Ramos (cell line): ENCODE data around the gene ADGRF4.

Source experiments
- in situ Hi-C: fragments of 300-500 bp; cut with MboI; formaldehyde crosslinking; loops from one replicate; pipeline ENCODE4 v1.14.3; 2022; ENCODE audit warnings: low sequenced_read_pairs; ENCODE audit not compliant: unreplicated experiment

The ADGRF4 gene

DNA sequence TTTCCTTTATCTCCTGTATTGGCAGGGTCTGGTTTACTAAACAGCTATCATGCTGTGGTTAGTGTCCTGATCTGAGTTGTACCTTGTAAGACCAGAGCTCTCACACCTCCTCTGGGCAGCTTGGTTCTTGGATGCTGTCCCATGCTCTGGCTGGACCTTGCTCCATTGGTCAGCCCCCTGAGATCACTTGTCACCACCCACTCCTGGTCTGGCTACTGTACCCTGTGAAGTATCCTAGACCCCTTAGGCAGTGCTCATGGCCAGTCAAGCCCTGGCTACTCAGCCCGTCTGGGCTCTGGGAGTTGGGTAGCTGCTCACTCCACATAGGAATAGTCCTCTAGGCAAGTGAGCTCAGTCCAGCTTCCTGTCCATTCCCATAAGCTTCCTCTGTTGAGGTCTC lies 31.1 kb downstream of the ADGRF4 start:
- in situ Hi-C loops = loop anchor here (25.0 kb wide), 1 partner anchor 317 kb away; no protein-coding TSS in a partner anchor

- in situ Hi-C loops = loop anchor here (25.0 kb wide), 1 partner anchor 322 kb away; no protein-coding TSS in a partner anchor
These were observed 35.6 kb downstream of the ADGRF4 start for GRCh38 chr6:47733879-47734558.

DNA sequence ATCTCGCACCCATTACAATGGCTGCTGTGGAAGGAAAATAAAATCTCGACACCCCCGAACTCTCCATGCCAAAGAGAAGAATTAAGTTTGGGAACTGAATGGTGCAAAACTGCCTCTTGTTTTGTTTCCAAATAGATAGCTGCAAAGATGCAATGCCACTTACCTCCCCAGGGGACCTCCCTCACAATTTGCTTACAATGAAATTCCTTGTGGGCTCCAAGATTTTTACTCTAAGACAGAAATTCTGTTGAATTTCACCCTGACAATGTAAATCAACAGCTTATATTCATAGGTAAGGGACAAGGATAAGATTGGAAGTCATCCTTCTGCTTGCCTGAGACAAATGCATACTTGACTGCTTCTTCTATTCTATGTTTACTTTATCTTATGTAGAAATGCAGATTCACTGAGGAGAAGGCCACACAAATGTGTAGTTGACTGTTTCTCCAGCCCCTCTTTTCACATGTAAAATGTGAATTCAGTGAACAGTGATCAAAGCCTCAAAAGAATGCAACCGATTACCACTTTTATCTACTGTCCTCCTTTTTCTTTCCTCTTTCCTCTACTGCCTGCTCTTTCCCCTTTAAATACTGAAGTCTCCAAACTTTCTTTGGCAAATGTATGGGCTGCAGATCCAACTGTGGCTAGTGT lies 36.6 kb downstream of the ADGRF4 start:
- in situ Hi-C loops = loop anchor here (25.0 kb wide), 1 partner anchor 323 kb away; no protein-coding TSS in a partner anchor

DNA sequence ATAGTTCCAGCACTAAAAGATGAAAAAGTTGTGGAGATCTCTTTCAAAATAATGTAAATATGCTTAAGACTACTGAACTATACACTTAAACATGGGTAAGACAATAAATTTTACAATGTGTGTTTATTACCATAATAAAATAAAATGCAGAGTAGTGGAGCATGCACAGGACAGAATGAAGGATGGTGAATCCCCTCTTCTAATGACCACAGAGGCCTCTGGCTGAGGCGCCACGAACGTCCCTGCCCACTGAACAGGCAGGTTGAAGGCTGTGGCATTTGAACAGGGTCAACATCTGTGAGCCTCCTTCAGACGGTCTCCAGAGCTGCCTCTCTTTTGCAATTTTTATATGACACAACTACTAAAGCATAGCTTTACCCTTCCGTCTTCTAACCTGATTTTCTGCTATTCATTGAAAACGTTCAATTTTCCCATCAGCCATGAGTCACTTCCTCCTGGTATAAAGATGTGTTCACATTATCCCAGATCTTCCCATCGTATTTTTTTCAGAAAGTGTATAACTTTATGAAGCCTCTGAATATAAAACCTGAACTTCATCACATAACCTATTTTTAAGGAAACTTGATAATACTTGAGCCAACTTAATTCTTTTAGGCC lies 37.8 kb downstream of the ADGRF4 start:
- in situ Hi-C loops = loop anchor here (25.0 kb wide), 1 partner anchor 324 kb away; no protein-coding TSS in a partner anchor

GRCh38 chr6:47737406-47737805 lies 39.0 kb downstream of the ADGRF4 start:
- in situ Hi-C loops = loop anchor here (25.0 kb wide), 1 partner anchor 325 kb away; no protein-coding TSS in a partner anchor

- in situ Hi-C loops = loop anchor here (25.0 kb wide), 1 partner anchor 328 kb away; no protein-coding TSS in a partner anchor
These were observed 42.3 kb downstream of the ADGRF4 start for GRCh38 chr6:47740714-47741113.

DNA sequence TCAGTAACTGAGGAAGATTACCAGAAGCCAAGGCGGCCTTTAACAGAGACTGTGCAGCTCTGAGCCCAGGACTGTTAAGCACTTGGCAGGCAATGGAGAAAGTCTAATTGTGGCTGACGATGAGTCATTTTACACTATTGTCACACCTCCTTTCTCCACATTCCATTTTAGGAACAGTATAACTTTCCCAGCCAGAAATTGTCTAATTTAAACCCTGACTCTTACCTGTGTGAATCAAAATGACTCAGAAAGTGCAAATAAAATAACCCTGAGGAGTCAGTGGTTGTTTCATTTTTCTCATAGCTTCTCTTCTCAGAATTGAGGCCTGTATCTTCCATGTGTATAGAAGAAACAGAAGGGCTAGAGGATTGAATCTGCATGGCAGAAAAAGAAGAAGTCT lies 43.4 kb downstream of the ADGRF4 start:
- in situ Hi-C loops = loop anchor here (25.0 kb wide), 1 partner anchor 330 kb away; no protein-coding TSS in a partner anchor

DNA sequence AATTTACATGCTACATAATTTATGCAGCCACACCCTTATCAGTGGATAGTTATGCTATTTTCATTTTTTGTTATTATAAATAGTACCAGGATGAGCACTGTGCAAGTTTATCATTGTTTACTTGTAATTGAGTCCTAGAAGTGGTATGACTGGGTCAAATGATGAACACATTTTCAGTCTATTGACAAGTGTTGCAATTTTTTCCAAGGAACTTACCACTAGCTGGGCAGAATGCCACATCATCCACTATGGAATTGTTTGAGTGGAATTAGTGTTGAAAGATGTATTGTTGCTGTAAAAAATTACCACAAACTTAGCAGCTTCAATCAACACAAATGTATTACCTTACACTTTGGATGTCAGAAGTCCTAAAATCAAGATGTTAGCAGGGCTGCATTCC lies 45.4 kb downstream of the ADGRF4 start:
- in situ Hi-C loops = loop anchor here (25.0 kb wide), 1 partner anchor 331 kb away; no protein-coding TSS in a partner anchor

GRCh38 chr6:47745269-47745668 lies 46.9 kb downstream of the ADGRF4 start:
- in situ Hi-C loops = loop anchor here (25.0 kb wide), 1 partner anchor 333 kb away; no protein-coding TSS in a partner anchor

- in situ Hi-C loops = loop anchor here (25.0 kb wide), 1 partner anchor 337 kb away; no protein-coding TSS in a partner anchor
These were observed 51.4 kb downstream of the ADGRF4 start for GRCh38 chr6:47749757-47750156.

DNA sequence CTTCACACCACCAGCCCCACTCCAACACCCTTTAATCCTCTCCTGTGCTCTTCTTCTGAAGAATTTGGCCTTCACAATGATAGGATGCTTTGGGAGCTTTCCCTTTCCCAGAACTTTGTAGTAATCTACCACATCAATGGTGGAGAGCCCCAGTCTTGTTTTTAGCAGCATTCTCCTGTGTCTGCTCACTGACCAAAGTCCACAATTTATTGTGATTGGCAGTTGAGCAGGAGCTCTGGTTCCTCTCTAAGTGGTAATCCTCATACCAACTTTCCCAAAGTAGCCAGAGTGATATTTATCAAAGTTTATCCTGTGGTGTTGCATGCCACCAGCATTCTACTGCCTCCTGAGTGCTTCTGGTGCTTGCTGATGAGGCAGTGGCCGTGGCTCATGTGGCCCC lies 54.4 kb downstream of the ADGRF4 start:
- in situ Hi-C loops = no loop called here

- in situ Hi-C loops = no loop called here
These were observed 61.0 kb downstream of the ADGRF4 start for GRCh38 chr6:47759364-47759763.

DNA sequence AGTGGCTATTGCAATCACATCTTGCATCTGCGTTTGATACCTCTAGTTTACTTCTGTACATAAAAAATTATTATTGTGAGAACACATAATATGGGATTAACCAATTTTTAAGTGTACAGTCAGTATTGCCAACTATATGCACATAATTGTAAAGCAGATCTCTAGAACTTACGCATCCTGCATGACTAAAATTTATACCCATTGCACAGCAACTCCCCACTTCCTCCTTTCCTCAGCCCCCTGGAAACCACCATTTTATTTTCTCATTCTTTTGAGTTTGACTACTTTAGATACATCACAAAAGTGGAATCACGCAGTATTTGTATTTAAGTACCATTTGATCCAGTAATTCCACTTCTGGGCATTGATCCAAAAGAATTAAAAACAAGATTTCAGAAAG lies 64.1 kb downstream of the ADGRF4 start:
- in situ Hi-C loops = no loop called here

- in situ Hi-C loops = no loop called here
These were observed 68.1 kb downstream of the ADGRF4 start for GRCh38 chr6:47766445-47766844.

DNA sequence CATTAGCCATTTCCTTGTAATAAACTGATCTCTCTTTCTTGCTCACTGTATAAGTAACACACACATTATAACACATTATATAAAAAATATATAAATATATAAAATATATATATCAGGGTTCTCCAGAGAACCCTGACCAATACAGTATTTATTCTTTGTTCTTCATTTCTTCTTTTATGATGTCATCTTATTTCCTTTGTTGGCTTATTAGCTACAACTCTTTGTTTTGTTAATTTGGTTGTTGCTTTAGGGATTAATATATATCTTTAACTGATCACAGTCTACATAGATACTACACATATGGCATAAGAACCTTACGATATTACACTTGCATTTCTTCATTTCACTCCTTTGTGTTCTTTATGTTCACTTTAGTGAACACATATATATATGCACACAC lies 68.7 kb downstream of the ADGRF4 start:
- in situ Hi-C loops = no loop called here

- in situ Hi-C loops = no loop called here
These were observed 71.6 kb downstream of the ADGRF4 start for GRCh38 chr6:47769982-47770381.
